HG03457 (cell line): Measurements from ENCODE around the gene DDX51.

Source experiments
- ATAC-seq: cut with Tn5 transposase; IDR thresholded peaks from one replicate; pipeline ENCODE4 v1.9.1; 2021; ENCODE audit warnings: moderate number of reproducible peaks; ENCODE audit not compliant: unreplicated experiment

Gene DDX51

GRCh38 chr12:132144115-132144809 is at the start of gene DDX51, which contains the start of gene NOC4L:
Gene DDX51, minus strand, starts transcription at chr12:132144319. Its CDS starts 23 bp downstream, at chr12:132144296.
Gene NOC4L, plus strand, starts transcription at chr12:132144457. Its CDS starts 32 bp downstream, at chr12:132144489.
- peak; percentile 62 for ATAC-seq

GRCh38 chr12:132191715-132192553 is 47.8 kb upstream of the DDX51 start:
- no peak for ATAC-seq

GRCh38 chr12:132190834-132191500 is 46.8 kb upstream of the DDX51 start:
- no peak for ATAC-seq

- ATAC-seq: peak; percentile 14
Measured at GRCh38 chr12:132190012-132190755, 46.1 kb upstream of the DDX51 start.

GRCh38 chr12:132189378-132190011 is 45.4 kb upstream of the DDX51 start:
- peak; percentile 90 for ATAC-seq

- no peak for ATAC-seq
Measured at GRCh38 chr12:132188916-132189325, 44.8 kb upstream of the DDX51 start.

- no peak for ATAC-seq
Measured at GRCh38 chr12:132188451-132188901, 44.4 kb upstream of the DDX51 start.

GRCh38 chr12:132187646-132188450 is 43.7 kb upstream of the DDX51 start:
- no peak for ATAC-seq

- ATAC-seq: no peak
Measured at GRCh38 chr12:132186857-132187620, 42.9 kb upstream of the DDX51 start.

- no peak for ATAC-seq
Measured at GRCh38 chr12:132186208-132186856, 42.2 kb upstream of the DDX51 start.

GRCh38 chr12:132185705-132186104 is 41.6 kb upstream of the DDX51 start:
- no peak for ATAC-seq

GRCh38 chr12:132182711-132183365 is 38.7 kb upstream of the DDX51 start:
- no peak for ATAC-seq

- ATAC-seq: no peak
Measured at GRCh38 chr12:132182206-132182710, 38.1 kb upstream of the DDX51 start.

- no peak for ATAC-seq
Measured at GRCh38 chr12:132181570-132182200, 37.6 kb upstream of the DDX51 start.

- ATAC-seq: no peak
Measured at GRCh38 chr12:132180648-132181546, 36.8 kb upstream of the DDX51 start.
